GM23248 (cell line): ENCODE measurements around the gene COL11A2. TPM values are rescaled to one million over a fixed set of nuclear protein-coding genes. Genes with fewer than 3 reads are reported as not detected.

Experiments
- DNase-seq: peaks from one replicate; pipeline ENCODE4 v3.0.0-alpha.2; 2015
- H2AFZ ChIP-seq: fragments of 200-600 bp; sonication (generic); 2 replicates; pipeline ENCODE4 v1.6.1; 2016; ENCODE audit warnings: antibody characterized with exemption
- H3F3A ChIP-seq: fragments of 200-600 bp; sonication (generic); 2 replicates; pipeline ENCODE4 v1.6.1; 2016; ENCODE audit warnings: mild to moderate bottlenecking, antibody characterized with exemption, mixed run types; ENCODE audit not compliant: insufficient read depth
- H3K27ac ChIP-seq: fragments of 200-600 bp; sonication (generic); 2 replicates; pipeline ENCODE4 v1.5.1; 2016; ENCODE audit warnings: mild to moderate bottlenecking
- H3K27me3 ChIP-seq: fragments of 200-600 bp; sonication (generic); replicated peaks from 2 replicates; pipeline ENCODE4 v1.6.1; 2016; ENCODE audit warnings: mild to moderate bottlenecking; ENCODE audit not compliant: insufficient read depth
- H3K36me3 ChIP-seq: fragments of 200-600 bp; sonication (generic); 2 replicates; pipeline ENCODE4 v1.6.1; 2016; ENCODE audit warnings: low read depth, mild to moderate bottlenecking
- H3K4me1 ChIP-seq: fragments of 200-600 bp; sonication (generic); 2 replicates; pipeline ENCODE4 v1.6.1; 2016; ENCODE audit warnings: mild to moderate bottlenecking; ENCODE audit not compliant: insufficient read depth
- H3K4me2 ChIP-seq: fragments of 200-600 bp; sonication (generic); one replicate; pipeline ENCODE4 v1.6.1; 2016; ENCODE audit warnings: mild to moderate bottlenecking; ENCODE audit not compliant: unreplicated experiment
- H3K4me3 ChIP-seq: fragments of 200-600 bp; sonication (generic); 2 replicates; pipeline ENCODE4 v1.5.1; 2016; ENCODE audit warnings: mild to moderate bottlenecking
- H3K79me2 ChIP-seq: fragments of 200-600 bp; sonication (generic); 2 replicates; pipeline ENCODE4 v1.6.1; 2016; ENCODE audit warnings: mild to moderate bottlenecking; ENCODE audit not compliant: insufficient read depth
- H3K9ac ChIP-seq: fragments of 200-600 bp; sonication (generic); 2 replicates; pipeline ENCODE4 v1.6.1; 2016; ENCODE audit warnings: mild to moderate bottlenecking
- H3K9me2 ChIP-seq: fragments of 200-600 bp; sonication (generic); 2 replicates; pipeline ENCODE4 v1.6.1; 2016; ENCODE audit warnings: mixed run types, mild to moderate bottlenecking, moderate library complexity; ENCODE audit not compliant: insufficient read depth
- H3K9me3 ChIP-seq: fragments of 200-600 bp; sonication (generic); one replicate; pipeline ENCODE4 v1.6.1; 2017; ENCODE audit warnings: low read depth
- H4K20me1 ChIP-seq: fragments of 200-600 bp; sonication (generic); 2 replicates; pipeline ENCODE4 v1.6.0; 2016; ENCODE audit not compliant: insufficient read depth
- EZH2 ChIP-seq: fragments of 200-600 bp; sonication (generic); IDR thresholded peaks from 2 replicates; pipeline ENCODE4 v1.6.1; 2018; ENCODE audit warnings: antibody characterized with exemption, mild to moderate bottlenecking; ENCODE audit not compliant: insufficient read depth, poor library complexity, severe bottlenecking
- EZH2phosphoT487 ChIP-seq: fragments of 200-600 bp; sonication (generic); IDR thresholded peaks from 2 replicates; pipeline ENCODE4 v1.6.1; 2018; ENCODE audit warnings: antibody characterized with exemption, moderate library complexity, mild to moderate bottlenecking, low read depth; ENCODE audit not compliant: insufficient read depth
- whole genome bisulfite sequencing, 2 experiments: methylation state at CpG; one replicate each; pipeline ENCODE4 v1.1.6; 2015 to 2017; ENCODE audit warnings: low lambda C conversion rate in 2 of 2, low coverage in 1 of 2; ENCODE audit errors: missing lambda C conversion rate in 2 of 2; 5-methylcytosine and 5-hydroxymethylcytosine counted together
- in situ Hi-C: fragments of 300-500 bp; cut with MboI; formaldehyde crosslinking; loops from 2 replicates; pipeline ENCODE4 v1.15.0; 2020
- polyA plus RNA-seq: library from polyadenylated mRNA; unstranded; fragments of >200 nt; fragmentation: Nextera tagmentation; extraction: Ambion mirVana; gene quantifications from 2 replicates; pipeline ENCODE4 v1.2.1, GENCODE V29; 2016
- total RNA-seq: library from RNA; depleted of rRNA; stranded (reverse); fragments of >200 nt; shearing (Covaris generic); gene quantifications from 2 replicates; pipeline ENCODE4 v1.2.3, GENCODE V29; 2014

Gene COL11A2
- total and polyA plus RNA-seq, 2 experiments from 2014 or later, result 0.31 to 0.32 TPM

DNA sequence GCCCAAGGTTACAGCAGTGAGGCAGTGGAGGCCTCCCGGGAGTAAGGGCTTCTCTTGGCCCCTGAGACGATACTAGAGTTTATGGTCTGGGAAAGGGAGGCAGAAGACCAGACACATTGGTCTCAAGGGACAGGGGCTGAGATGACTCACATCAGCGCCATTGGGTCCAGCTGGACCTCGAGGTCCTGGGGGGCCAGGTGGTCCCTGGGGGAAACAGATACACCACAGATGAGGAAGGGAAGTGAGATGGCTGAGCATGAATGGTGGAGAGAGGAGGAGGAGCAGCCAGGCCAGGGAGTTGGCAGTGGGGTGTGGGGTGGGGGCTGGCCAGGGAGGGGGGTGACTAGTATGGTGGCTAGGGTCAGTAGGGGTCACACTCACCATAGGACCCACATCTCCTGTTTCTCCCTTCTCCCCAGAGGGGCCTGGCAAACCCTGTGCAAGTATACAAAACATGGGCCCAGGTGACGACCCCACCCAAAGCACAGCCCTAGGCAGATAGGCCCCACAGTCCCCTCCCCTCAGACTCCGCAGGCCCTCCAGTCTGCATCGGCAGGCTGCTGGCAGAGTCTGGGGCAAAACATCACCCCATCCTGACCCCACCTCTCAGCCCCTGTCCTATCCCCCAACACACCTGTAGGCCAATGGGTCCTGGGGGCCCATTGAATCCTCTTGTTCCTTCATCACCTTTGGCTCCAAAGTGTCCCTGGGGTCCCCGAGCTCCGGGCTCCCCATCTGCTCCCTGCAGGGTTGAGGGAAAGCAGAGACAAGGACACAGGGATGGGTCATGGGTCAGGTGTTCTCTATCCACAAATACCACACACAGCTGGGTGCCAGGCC is 21.9 kb downstream of the COL11A2 start:
- TF ChIP-seq EZH2, result no peak
- no peak for TF ChIP-seq EZH2phosphoT487
- H3K36me3 ChIP-seq, result no peaks in the 10 kb centered on the region
- no peaks in the 10 kb centered on the region for H4K20me1 ChIP-seq
- H3K4me2 ChIP-seq, result no peak overlapping the region
- H3K9me2 ChIP-seq, result no peaks in the 10 kb centered on the region
- DNase-seq, result peak; percentile 14
- no peak overlapping the region for H2AFZ ChIP-seq
- in situ Hi-C loops, result no loop called here
- no peaks in the 10 kb centered on the region for H3K9me3 ChIP-seq
- H3F3A ChIP-seq, result no peaks in the 10 kb centered on the region
- no peak overlapping the region for H3K27ac ChIP-seq
- no peaks in the 10 kb centered on the region for H3K79me2 ChIP-seq
- no peaks in the 10 kb centered on the region for H3K4me1 ChIP-seq
- WGBS, 2 experiments, result 83 to 89% methylated on average over 7 to 9 of the region's 9 CpGs
- no peak overlapping the region for H3K4me3 ChIP-seq
- no peaks in the 10 kb centered on the region for H3K27me3 ChIP-seq
- H3K9ac ChIP-seq, result no peak overlapping the region

DNA sequence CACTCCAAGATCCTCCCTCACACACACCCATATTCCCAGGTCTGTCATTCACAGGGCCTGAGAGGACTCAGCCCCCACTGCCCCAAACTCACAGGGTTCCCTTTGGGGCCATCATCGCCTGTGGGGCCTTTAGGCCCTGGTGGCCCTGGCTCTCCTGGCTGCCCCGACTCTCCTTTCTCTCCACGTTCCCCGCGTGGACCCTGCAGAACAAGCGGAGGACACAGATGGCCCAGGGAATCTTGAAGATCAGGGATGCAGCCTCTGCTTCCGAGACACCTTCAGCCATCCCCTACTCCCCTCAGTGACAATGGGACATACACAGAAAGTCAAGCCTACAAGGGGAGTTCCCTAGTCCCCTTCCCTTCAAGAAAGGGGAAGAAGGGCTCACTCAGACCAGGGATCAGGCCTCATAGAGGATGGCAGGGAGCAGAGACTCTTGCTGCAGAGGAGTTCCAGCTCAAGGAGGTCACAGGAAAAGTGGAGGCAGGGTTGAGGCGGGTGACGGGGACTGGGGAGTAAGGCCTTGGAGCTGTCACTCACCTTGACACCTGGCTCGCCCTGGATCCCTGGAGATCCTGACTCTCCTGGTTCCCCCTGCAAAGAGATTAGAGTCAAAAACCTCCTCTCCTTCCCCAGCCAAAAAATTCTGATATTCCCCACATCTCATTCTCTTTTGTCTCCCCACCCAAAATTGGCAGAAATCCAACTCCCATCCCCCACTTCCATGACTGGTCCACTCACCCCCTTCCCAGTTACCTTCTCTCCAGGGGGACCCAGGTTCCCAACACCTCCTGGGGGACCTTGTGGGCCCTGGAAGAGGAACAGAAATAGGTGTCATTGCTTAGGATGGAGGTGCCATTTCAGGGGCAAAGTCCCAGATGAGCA is 22.7 kb downstream of the COL11A2 start:
- WGBS, 2 experiments, result 85 to 87% methylated on average over 10 of the region's 10 CpGs
- no peak for TF ChIP-seq EZH2
- TF ChIP-seq EZH2phosphoT487, result no peak
- Histone ChIP-seq H3K9me3 (no peaks in the 10 kb centered on the region), H2AFZ (no peak overlapping the region), H3K27me3 (no peaks in the 10 kb centered on the region), H3F3A (no peaks in the 10 kb centered on the region), H3K9me2 (no peaks in the 10 kb centered on the region), H3K4me2 (no peak overlapping the region), H3K4me1 (no peaks in the 10 kb centered on the region), H3K4me3 (no peak overlapping the region), H3K79me2 (no peaks in the 10 kb centered on the region), H3K27ac (no peak overlapping the region), H3K36me3 (no peaks in the 10 kb centered on the region), H3K9ac (no peak overlapping the region), H4K20me1 (no peaks in the 10 kb centered on the region)
- in situ Hi-C loops, result no loop called here
- no peak for DNase-seq

GRCh38 chr6:33168639-33169038 is 23.6 kb downstream of the COL11A2 start:
- in situ Hi-C loops, result no loop called here
- H4K20me1 ChIP-seq, result no peaks in the 10 kb centered on the region
- no peak overlapping the region for H3K4me3 ChIP-seq
- H2AFZ ChIP-seq, result no peak overlapping the region
- no peaks in the 10 kb centered on the region for H3K9me3 ChIP-seq
- H3K4me2 ChIP-seq, result no peak overlapping the region
- no peaks in the 10 kb centered on the region for H3K79me2 ChIP-seq
- no peaks in the 10 kb centered on the region for H3K9me2 ChIP-seq
- TF ChIP-seq EZH2phosphoT487 (no peak), EZH2 (no peak)
- H3K27me3 ChIP-seq, result no peaks in the 10 kb centered on the region
- H3F3A ChIP-seq, result no peaks in the 10 kb centered on the region
- no peak for DNase-seq
- no peaks in the 10 kb centered on the region for H3K4me1 ChIP-seq
- H3K36me3 ChIP-seq, result no peaks in the 10 kb centered on the region
- H3K27ac ChIP-seq, result no peak overlapping the region
- H3K9ac ChIP-seq, result no peak overlapping the region
- WGBS, 2 experiments, result 54 to 58% methylated on average over 3 to 5 of the region's 5 CpGs

DNA sequence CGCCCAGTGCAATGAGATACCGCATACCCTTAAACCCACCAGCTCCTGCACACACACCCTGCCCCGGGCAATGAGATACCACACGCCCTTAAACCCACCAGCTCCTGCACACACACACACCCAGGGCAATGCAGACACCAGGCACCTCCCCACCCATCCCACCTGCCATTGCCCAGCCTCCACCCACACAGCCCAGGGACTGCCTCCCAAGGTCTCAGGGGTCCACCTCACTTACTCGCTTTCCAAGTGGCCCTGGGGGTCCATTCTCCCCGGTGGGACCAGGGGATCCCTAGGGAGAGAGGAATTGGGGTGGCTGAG is 24.0 kb downstream of the COL11A2 start:
- in situ Hi-C loops, result no loop called here
- 53 to 70% methylated on average over 2 to 6 of the region's 6 CpGs for WGBS, 2 experiments
- Histone ChIP-seq H4K20me1 (no peaks in the 10 kb centered on the region), H3K4me1 (no peaks in the 10 kb centered on the region), H3K9me2 (no peaks in the 10 kb centered on the region), H3K27ac (no peak overlapping the region), H3K4me3 (no peak overlapping the region), H3F3A (no peaks in the 10 kb centered on the region), H3K9ac (no peak overlapping the region), H3K27me3 (no peaks in the 10 kb centered on the region), H3K4me2 (no peak overlapping the region), H3K9me3 (no peaks in the 10 kb centered on the region), H3K79me2 (no peaks in the 10 kb centered on the region), H3K36me3 (no peaks in the 10 kb centered on the region), H2AFZ (no peak overlapping the region)
- TF ChIP-seq EZH2 (no peak), EZH2phosphoT487 (no peak)
- no peak for DNase-seq
